Ascending aorta (tissue), 2 donors: ENCODE results near the gene S100PBP. TPM values are rescaled to one million over a fixed set of nuclear protein-coding genes. Genes with fewer than 3 reads are reported as not detected.

Experiments
- DNase-seq, 2 donors: peaks; one replicate each; pipeline ENCODE4 v3.0.0-alpha.2; 2019; ENCODE audit warnings: low spot score in 2 of 2
- H3K27ac ChIP-seq, 2 donors: fragments of 200-600 bp; sonication (generic); one replicate each; pipeline ENCODE4 v1.5.1; 2016 to 2017; ENCODE audit warnings: mild to moderate bottlenecking in 1 of 2
- H3K27me3 ChIP-seq: fragments of 200-600 bp; sonication (generic); one replicate; pipeline ENCODE4 v1.5.1; 2017
- H3K36me3 ChIP-seq, 2 donors: fragments of 200-600 bp; sonication (generic); one replicate each; pipeline ENCODE4 v1.5.1; 2016
- H3K4me1 ChIP-seq, 2 donors: fragments of 200-600 bp; sonication (generic); one replicate each; pipeline ENCODE4 v1.5.1; 2016 to 2017; ENCODE audit warnings: mild to moderate bottlenecking in 1 of 2
- H3K4me3 ChIP-seq, 2 donors: fragments of 200-600 bp; sonication (generic); one replicate each; pipeline ENCODE4 v1.5.1; 2016 to 2017; ENCODE audit warnings: mild to moderate bottlenecking in 1 of 2
- H3K9me3 ChIP-seq, 2 donors: fragments of 200-600 bp; sonication (generic); one replicate each; pipeline ENCODE4 v1.5.1; 2016
- CTCF ChIP-seq, 3 experiments: fragments of 200-600 bp in 2 of 3; fragments of 450-650 bp in 1 of 3; sonication (generic) in 2 of 3; IDR thresholded peaks; one replicate each; pipeline ENCODE4 v1.5.1; 2016 to 2019; ENCODE audit warnings: antibody characterized with exemption in 3 of 3, mild to moderate bottlenecking in 1 of 3, moderate library complexity in 1 of 3
- intact Hi-C: fragments of 100-400 bp; cut with DNase I; formaldehyde crosslinking; loops from one replicate; pipeline ENCODE4 v1.15.1; 2023
- total RNA-seq: library from RNA; depleted of rRNA; stranded (reverse); fragments of >200 nt; gene quantifications from one replicate; pipeline ENCODE4 v1.1.0, GENCODE V29; 2016

S100PBP gene
- total RNA-seq, 1 donor from 2014 or later = 1.6 TPM

DNA sequence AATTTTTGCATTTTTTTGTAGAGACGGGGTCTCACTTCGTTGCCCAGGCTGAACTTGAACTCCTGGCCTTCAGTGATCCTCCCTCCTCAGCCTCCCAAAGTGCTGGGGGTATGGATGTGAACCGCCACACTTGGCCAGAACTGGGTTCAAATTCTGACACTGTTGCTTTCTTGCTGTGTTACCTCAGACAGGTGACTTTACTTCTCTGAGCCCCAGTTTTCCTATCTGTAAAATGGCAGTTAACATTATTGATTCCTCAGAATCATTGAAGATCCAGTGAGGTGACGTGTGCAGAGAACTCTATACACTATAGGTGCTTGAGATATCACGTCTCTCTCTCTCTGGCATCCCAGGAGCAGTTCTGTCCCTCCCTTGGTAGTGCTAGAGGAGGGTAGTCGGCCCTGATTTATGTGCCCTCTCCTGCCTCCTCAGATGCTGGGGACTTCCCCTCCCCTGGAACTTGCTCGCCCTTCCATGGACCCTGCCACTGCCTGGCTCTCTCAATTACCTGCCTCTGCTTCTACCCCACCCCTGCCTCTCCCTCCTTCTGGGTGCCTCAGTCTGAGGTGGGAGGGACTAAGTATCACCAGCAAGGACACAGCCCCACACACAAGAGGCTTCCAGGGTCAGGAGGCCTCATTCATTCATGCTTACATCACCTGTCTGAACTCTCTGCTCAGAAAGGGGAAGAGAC, 66.0 kb downstream of the S100PBP start:
- no peak overlapping the region for H3K4me3 ChIP-seq
- H3K27me3 ChIP-seq = no peaks in the 10 kb centered on the region
- DNase-seq = no peak
- no peak for TF ChIP-seq CTCF (IDR thresholded peaks at IDR 0.05)
- H3K9me3 ChIP-seq = no peaks in the 10 kb centered on the region
- H3K36me3 ChIP-seq = no peaks in the 10 kb centered on the region
- intact Hi-C loops = loop anchor here (5.0 kb wide), 1 partner anchor 199 kb away; the partner anchor contains the start of gene AZIN2
- no peak overlapping the region for H3K27ac ChIP-seq
- peaks cover 10 to 13% of the 10 kb centered on the region in 2 donors for H3K4me1 ChIP-seq

- Histone ChIP-seq H3K27me3 (no peaks in the 10 kb centered on the region), H3K36me3 (no peaks in the 10 kb centered on the region), H3K9me3 (no peaks in the 10 kb centered on the region), H3K27ac (no peak overlapping the region), H3K4me3 (no peak overlapping the region), H3K4me1 (peaks cover 10 to 13% of the 10 kb centered on the region in 2 donors)
- TF ChIP-seq CTCF (IDR thresholded peaks at IDR 0.05) = no peak
- no peak for DNase-seq
- intact Hi-C loops = loop anchor here (5.0 kb wide), 1 partner anchor 198 kb away; the partner anchor contains the start of gene AZIN2
Measured at GRCh38 chr1:32884032-32884372, 66.5 kb downstream of the S100PBP start.

GRCh38 chr1:32884726-32885125, 67.3 kb downstream of the S100PBP start:
- H3K27me3 ChIP-seq = no peaks in the 10 kb centered on the region
- H3K9me3 ChIP-seq = no peaks in the 10 kb centered on the region
- no peak overlapping the region for H3K4me3 ChIP-seq
- intact Hi-C loops = loop anchor here (5.0 kb wide), 1 partner anchor 198 kb away; the partner anchor contains the start of gene AZIN2
- H3K36me3 ChIP-seq = no peaks in the 10 kb centered on the region
- TF ChIP-seq CTCF (IDR thresholded peaks at IDR 0.05) = no peak
- DNase-seq = no peak
- no peak overlapping the region for H3K27ac ChIP-seq
- peaks cover 10 to 13% of the 10 kb centered on the region in 2 donors for H3K4me1 ChIP-seq

GRCh38 chr1:32885676-32886003, 68.2 kb downstream of the S100PBP start:
- H3K4me1 ChIP-seq = peaks cover 10 to 13% of the 10 kb centered on the region in 2 donors
- H3K36me3 ChIP-seq = no peaks in the 10 kb centered on the region
- no peak for TF ChIP-seq CTCF (IDR thresholded peaks at IDR 0.05)
- no peak overlapping the region for H3K27ac ChIP-seq
- no peaks in the 10 kb centered on the region for H3K27me3 ChIP-seq
- no peak overlapping the region for H3K4me3 ChIP-seq
- intact Hi-C loops = no loop called here
- no peak for DNase-seq
- no peaks in the 10 kb centered on the region for H3K9me3 ChIP-seq

DNA sequence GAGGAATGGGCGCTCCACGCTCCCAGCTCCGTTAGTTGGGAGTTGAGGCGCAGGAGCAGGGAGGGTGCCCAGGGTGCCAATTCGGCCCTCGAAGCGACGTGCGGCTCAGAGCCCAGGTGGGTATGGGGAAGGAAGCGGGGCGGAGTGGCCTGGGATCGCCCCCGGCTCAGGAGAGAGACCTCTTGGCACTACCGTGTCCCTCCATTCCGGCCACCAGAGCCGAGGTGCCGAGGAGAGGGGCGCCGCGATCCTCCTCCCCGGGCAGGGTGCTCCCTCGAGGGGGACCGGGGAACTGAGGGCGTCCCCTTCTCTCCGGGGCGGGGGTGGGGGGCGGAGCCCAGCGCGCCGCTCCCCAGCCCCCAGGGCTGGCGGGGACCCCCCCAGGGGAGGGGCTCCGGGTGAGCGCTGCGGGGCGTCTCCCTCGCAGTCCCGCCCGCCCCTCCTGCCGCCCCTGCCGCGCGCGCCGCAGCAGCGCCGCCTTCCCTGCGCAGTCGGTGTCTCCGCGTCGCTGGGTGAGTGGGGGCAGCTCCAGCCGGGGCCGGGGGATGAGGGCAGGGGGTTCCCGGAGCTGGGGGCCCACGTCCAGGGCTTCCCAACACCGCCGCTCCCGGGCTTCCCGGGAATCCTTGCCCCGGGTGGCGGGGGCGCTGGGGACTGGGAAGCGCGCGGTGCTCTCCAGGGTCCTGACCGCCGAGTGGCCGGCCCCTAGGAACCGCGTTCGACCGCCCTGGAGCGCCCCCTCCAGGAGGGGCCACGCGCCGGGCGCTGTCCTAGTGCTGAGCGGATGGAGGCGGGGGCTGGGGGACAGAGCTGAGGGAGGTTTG, 68.8 kb downstream of the S100PBP start, which contains the start of gene HPCA:
Gene HPCA (plus strand): TSS at position 488 of the 824 bp plus-strand sequence. CDS start 2,408 bp downstream, outside the sequence.
- intact Hi-C loops = no loop called here
- H3K27me3 ChIP-seq = no peaks in the 10 kb centered on the region
- H3K4me1 ChIP-seq = peaks cover 10 to 12% of the 10 kb centered on the region in 2 donors
- peak in 2 of 3 experiments; percentile 48 to 52 for TF ChIP-seq CTCF (IDR thresholded peaks at IDR 0.05)
- peak within 1 kb of the TSS in 1 of 2 donors; percentile 36 for H3K4me3 ChIP-seq
- H3K27ac ChIP-seq = no peak within 1 kb of the TSS
- no peaks in the 10 kb centered on the region for H3K9me3 ChIP-seq
- no peaks in the 10 kb centered on the region for H3K36me3 ChIP-seq
- DNase-seq = no peak
